Stimulated activated memory B cell treated with anti-CD40 and anti-IgM and Interleukin-4, amounts not matched to agents 10 μg/mL and 1 μg/mL and 100 μg/mL, for 72 hours (primary cell): ENCODE results near the gene SLAMF6.
A peak's percentile ranks its signal among the peaks of the same experiment; 100 is the strongest.

Source experiments
- ATAC-seq: fragments of 150-1000 bp; cut with Tn5 transposase; 2 replicates; pipeline ENCODE4 v1.10.0; 2021
- H3K27ac Mint-ChIP-seq: one replicate; pipeline ENCODE4 v1.8.0; 2022; ENCODE audit warnings: mild to moderate bottlenecking, mixed read lengths
- H3K27me3 Mint-ChIP-seq: one replicate; pipeline ENCODE4 v1.8.0; 2022; ENCODE audit warnings: mixed read lengths
- H3K36me3 Mint-ChIP-seq: one replicate; pipeline ENCODE4 v1.8.0; 2022; ENCODE audit warnings: mixed read lengths
- H3K4me1 Mint-ChIP-seq: one replicate; pipeline ENCODE4 v1.8.0; 2022; ENCODE audit warnings: mixed read lengths
- H3K4me3 Mint-ChIP-seq: one replicate; pipeline ENCODE4 v1.8.0; 2022; ENCODE audit warnings: mild to moderate bottlenecking, moderate library complexity, mixed read lengths
- H3K9me3 Mint-ChIP-seq: one replicate; pipeline ENCODE4 v1.8.0; 2022; ENCODE audit warnings: mixed read lengths

SLAMF6 gene

DNA sequence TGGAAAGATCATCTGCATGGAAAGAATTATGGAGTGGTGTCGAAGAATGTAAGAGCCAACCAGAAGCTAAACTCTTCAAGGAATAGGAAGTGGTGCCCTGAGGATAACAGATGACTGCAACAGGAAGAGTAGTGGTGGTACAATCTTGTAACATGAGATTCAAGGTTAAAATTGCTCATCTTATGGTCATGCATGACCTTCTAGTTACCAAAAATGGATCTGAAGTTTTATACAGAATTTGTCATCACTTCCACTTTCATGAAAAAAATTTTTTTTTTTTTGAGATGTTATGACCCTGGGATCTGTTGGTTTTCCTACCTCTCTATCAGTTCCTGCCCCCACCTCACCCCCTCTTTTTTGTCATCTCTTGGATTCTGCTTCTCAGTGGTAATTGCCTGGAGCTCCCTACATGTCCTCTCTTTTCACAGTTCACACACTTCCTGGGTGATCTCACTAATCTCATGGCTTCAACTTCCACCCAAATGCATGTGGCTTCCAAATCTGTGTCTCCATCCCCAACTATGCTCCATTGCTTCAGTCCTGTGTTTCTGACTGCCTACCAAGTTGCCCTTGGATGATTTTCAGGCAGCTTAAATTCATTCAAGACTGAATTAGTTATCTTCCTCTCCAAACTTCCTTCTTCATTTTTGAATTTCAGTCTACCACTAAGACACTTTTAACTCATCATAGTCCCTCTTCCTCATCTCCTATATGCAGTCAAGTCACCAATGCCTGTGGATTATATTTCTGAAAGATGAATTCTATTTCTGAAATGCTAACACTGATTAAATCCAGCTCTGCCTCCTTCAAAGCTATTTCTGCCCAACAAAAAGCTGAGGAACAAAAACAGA lies 48.4 kb downstream of the SLAMF6 start:
- peak; percentile 97 for ATAC-seq
- H3K4me3 Mint-ChIP-seq: no peak overlapping the region
- peaks cover 9% of the 10 kb centered on the region for H3K9me3 Mint-ChIP-seq
- no peak overlapping the region for H3K27ac Mint-ChIP-seq
- peaks cover 17% of the 10 kb centered on the region for H3K4me1 Mint-ChIP-seq
- H3K36me3 Mint-ChIP-seq: peaks cover under 1% of the 10 kb centered on the region
- no peaks in the 10 kb centered on the region for H3K27me3 Mint-ChIP-seq

DNA sequence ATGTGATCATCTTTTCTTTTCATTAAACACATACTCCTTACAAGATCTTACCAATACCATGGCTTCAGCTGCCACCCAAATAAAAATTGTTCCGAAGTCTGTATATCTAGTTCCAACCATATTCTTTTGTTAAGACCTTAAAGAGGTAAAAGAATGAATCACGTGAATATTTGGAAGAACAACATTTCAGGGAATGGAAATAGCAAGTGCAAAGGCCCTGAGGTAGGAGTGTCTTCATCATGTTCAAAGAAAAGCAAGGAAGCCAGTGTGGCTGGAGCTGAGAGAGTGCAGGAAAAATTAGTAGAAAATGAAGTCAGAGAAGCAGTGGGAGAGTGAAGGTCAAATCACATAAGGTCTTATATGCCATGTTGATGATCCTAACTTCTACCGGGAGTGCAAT lies 50.9 kb downstream of the SLAMF6 start:
- H3K9me3 Mint-ChIP-seq: no peaks in the 10 kb centered on the region

GRCh38 chr1:160471253-160471652 lies 51.8 kb downstream of the SLAMF6 start:
- no peak overlapping the region for H3K27ac Mint-ChIP-seq
- H3K4me3 Mint-ChIP-seq: no peak overlapping the region
- no peak for ATAC-seq
- peaks cover 25% of the 10 kb centered on the region for H3K4me1 Mint-ChIP-seq
- no peaks in the 10 kb centered on the region for H3K27me3 Mint-ChIP-seq
- no peaks in the 10 kb centered on the region for H3K9me3 Mint-ChIP-seq
- no peaks in the 10 kb centered on the region for H3K36me3 Mint-ChIP-seq

More for the DNA sequence above, 50.9 kb downstream of the SLAMF6 start:
- no peak overlapping the region for H3K27ac Mint-ChIP-seq
- no peak for ATAC-seq
- peaks cover 17% of the 10 kb centered on the region for H3K4me1 Mint-ChIP-seq
- no peak overlapping the region for H3K4me3 Mint-ChIP-seq
- no peaks in the 10 kb centered on the region for H3K27me3 Mint-ChIP-seq
- no peaks in the 10 kb centered on the region for H3K36me3 Mint-ChIP-seq

GRCh38 chr1:160467576-160467975 lies 55.5 kb downstream of the SLAMF6 start:
- Mint-ChIP-seq H3K9me3 (peaks cover 6% of the 10 kb centered on the region), H3K4me3 (no peak overlapping the region), H3K27me3 (no peaks in the 10 kb centered on the region), H3K4me1 (peaks cover 56% of the 10 kb centered on the region), H3K36me3 (peaks cover 17% of the 10 kb centered on the region), H3K27ac (peak overlapping the region; percentile 63)
- ATAC-seq: no peak

DNA sequence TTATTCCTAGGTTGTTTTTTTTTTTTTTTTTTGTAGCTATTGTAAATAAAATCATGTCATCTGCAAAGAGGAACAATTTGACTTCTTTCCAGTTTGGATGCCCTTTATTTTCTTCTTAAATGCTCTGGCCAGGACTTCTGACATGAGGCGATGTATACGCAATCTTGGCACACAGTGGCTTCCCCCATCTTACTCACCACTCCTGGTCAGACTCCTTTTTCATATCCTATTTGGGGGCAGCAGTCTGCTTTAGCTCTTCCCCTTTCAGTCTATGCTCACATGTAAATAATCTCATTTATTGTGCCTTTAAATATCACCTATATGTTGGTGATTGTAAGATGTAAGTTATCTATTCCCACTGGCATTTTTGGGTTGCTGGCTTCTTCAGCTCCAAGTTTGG lies 56.1 kb downstream of the SLAMF6 start:
- peak; percentile 82 for ATAC-seq
- peaks cover 6% of the 10 kb centered on the region for H3K9me3 Mint-ChIP-seq
- peaks cover 17% of the 10 kb centered on the region for H3K36me3 Mint-ChIP-seq
- H3K27ac Mint-ChIP-seq: peak overlapping the region; percentile 63
- no peaks in the 10 kb centered on the region for H3K27me3 Mint-ChIP-seq
- peak overlapping the region; percentile 1 for H3K4me3 Mint-ChIP-seq
- peaks cover 56% of the 10 kb centered on the region for H3K4me1 Mint-ChIP-seq

GRCh38 chr1:160465123-160465522 lies 57.9 kb downstream of the SLAMF6 start:
- peak overlapping the region; percentile 69 for H3K4me3 Mint-ChIP-seq
- H3K27ac Mint-ChIP-seq: peak overlapping the region; percentile 77
- peaks cover 6% of the 10 kb centered on the region for H3K9me3 Mint-ChIP-seq
- peaks cover 71% of the 10 kb centered on the region for H3K4me1 Mint-ChIP-seq
- H3K27me3 Mint-ChIP-seq: no peaks in the 10 kb centered on the region
- peaks cover 17% of the 10 kb centered on the region for H3K36me3 Mint-ChIP-seq
- peak; percentile 64 for ATAC-seq

- peak overlapping the region; percentile 88 for H3K27ac Mint-ChIP-seq
- H3K4me1 Mint-ChIP-seq: peaks cover 76% of the 10 kb centered on the region
- peak overlapping the region; percentile 56 for H3K4me3 Mint-ChIP-seq
- H3K9me3 Mint-ChIP-seq: peaks cover 4% of the 10 kb centered on the region
- ATAC-seq: peak; percentile 69
- peaks cover 15% of the 10 kb centered on the region for H3K36me3 Mint-ChIP-seq
- no peaks in the 10 kb centered on the region for H3K27me3 Mint-ChIP-seq
Observed at GRCh38 chr1:160460683-160461287, 62.3 kb downstream of the SLAMF6 start.

DNA sequence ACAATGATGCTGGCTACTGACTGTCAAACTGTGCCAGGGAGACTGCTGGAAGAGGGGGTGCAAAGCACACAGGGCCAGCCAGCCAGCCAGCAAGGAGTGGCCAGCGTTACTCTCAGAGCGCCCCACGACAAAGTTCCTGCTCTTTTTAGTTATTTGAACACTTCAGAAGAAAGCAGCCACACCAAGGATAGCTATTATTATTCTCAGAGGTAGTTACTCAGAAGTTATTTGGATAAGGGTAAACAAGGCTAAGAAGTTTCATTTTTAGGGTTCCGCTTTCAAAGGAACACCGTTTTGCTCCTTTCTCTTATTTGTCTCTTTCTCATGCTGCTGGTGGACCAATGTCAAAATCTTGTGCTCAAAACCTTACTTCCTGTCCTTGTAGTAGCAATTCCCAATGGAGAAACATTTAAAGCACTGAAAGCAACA lies 62.8 kb downstream of the SLAMF6 start:
- H3K9me3 Mint-ChIP-seq: peaks cover 3% of the 10 kb centered on the region
- H3K36me3 Mint-ChIP-seq: peaks cover 9% of the 10 kb centered on the region
- no peaks in the 10 kb centered on the region for H3K27me3 Mint-ChIP-seq
- H3K4me3 Mint-ChIP-seq: peak overlapping the region; percentile 56
- peaks cover 76% of the 10 kb centered on the region for H3K4me1 Mint-ChIP-seq
- H3K27ac Mint-ChIP-seq: peak overlapping the region; percentile 88
- ATAC-seq: peak; percentile 89

GRCh38 chr1:160459687-160460086 lies 63.4 kb downstream of the SLAMF6 start:
- H3K27me3 Mint-ChIP-seq: no peaks in the 10 kb centered on the region
- ATAC-seq: peak; percentile 52
- H3K4me3 Mint-ChIP-seq: peak overlapping the region; percentile 49
- H3K9me3 Mint-ChIP-seq: peaks cover 3% of the 10 kb centered on the region
- peaks cover 76% of the 10 kb centered on the region for H3K4me1 Mint-ChIP-seq
- H3K27ac Mint-ChIP-seq: peak overlapping the region; percentile 88
- H3K36me3 Mint-ChIP-seq: peaks cover 6% of the 10 kb centered on the region

GRCh38 chr1:160459056-160459455 lies 64.0 kb downstream of the SLAMF6 start:
- Mint-ChIP-seq H3K27me3 (no peaks in the 10 kb centered on the region), H3K27ac (peak overlapping the region; percentile 88), H3K9me3 (no peaks in the 10 kb centered on the region), H3K36me3 (peaks cover 1% of the 10 kb centered on the region), H3K4me1 (peaks cover 74% of the 10 kb centered on the region), H3K4me3 (no peak overlapping the region)
- ATAC-seq: no peak

DNA sequence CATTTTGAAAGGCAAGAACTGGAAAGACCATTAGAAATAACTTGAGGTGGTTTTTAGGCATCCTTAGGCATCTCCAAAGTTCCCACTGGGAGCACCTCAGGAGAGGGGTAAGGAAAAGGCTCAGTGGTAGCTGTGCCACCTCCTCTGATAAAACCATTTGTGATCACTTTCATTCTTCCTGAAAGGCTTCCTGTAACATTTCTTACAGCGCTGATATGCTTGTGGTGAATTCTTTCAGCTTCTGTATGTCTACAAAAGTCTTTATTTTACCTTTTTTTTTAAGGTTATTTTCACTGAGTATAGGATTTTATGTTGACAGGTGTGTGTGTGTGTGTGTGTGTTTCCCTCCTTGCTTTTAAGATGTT lies 67.9 kb downstream of the SLAMF6 start:
- no peak for ATAC-seq

DNA sequence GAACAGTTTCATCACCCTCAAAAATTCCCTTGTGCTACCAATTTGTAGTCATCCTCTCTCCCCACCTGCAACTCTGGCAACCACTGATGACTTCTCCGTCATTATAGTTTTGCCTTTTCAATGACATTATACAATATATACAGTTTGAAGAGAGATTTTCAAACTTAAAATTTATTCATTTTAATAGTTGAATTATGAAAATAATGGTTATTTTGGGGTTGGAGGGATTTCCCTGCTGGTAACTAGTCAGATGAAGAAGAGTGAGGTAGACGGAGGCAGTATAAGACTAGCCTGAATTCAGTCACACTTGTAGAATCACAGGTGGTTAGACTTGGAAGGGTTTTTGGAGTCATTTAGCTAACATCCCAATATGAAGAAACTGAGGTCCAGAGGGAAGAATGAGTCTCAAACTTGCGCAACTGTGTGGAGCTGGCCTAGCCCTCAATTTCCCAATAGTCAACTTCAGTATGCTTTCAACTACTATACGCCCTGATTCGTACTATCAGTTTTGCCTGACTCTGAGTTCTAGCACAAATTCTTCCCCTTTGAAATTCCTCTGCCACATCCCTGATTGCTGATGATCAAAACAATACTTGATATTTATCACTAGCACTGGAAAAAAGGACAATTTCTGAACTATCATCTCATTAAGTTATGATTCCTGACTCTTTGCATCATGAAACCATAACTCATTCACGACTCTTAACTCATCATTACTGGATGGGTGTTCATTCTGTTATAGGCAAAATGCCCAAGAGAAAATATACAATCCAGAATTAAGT lies 68.5 kb downstream of the SLAMF6 start:
- no peaks in the 10 kb centered on the region for H3K36me3 Mint-ChIP-seq
- peaks cover 76% of the 10 kb centered on the region for H3K4me1 Mint-ChIP-seq
- ATAC-seq: peak; percentile 66
- no peaks in the 10 kb centered on the region for H3K9me3 Mint-ChIP-seq
- H3K27ac Mint-ChIP-seq: peak overlapping the region; percentile 62
- no peaks in the 10 kb centered on the region for H3K27me3 Mint-ChIP-seq
- H3K4me3 Mint-ChIP-seq: no peak overlapping the region

More for the DNA sequence above, 67.9 kb downstream of the SLAMF6 start:
- Mint-ChIP-seq H3K4me1 (peaks cover 81% of the 10 kb centered on the region), H3K27ac (peak overlapping the region; percentile 62), H3K9me3 (no peaks in the 10 kb centered on the region), H3K4me3 (no peak overlapping the region), H3K36me3 (no peaks in the 10 kb centered on the region), H3K27me3 (no peaks in the 10 kb centered on the region)

- Mint-ChIP-seq H3K27ac (peak overlapping the region; percentile 89), H3K27me3 (no peaks in the 10 kb centered on the region), H3K9me3 (no peaks in the 10 kb centered on the region), H3K4me3 (peak overlapping the region; percentile 38), H3K36me3 (no peaks in the 10 kb centered on the region), H3K4me1 (peaks cover 64% of the 10 kb centered on the region)
- peak; percentile 85 for ATAC-seq
Observed at GRCh38 chr1:160453443-160453842, 69.6 kb downstream of the SLAMF6 start.

DNA sequence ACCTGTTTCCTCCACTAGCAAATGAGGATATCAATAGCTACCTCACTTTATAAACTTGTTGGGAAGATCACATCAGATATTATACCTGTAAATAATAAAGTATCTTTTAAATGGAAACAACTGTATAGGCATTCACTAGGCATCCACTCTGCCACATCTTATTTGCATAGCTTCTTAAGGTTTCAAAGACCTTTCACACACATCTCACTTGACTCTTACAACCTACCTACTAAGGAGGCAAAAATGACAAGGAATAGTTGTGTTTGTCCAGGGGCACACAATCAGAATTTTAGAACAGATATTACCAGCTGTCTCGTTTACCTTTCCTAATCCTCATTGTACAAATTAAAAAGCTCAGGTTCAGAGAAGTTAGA lies 71.2 kb downstream of the SLAMF6 start:
- peak overlapping the region; percentile 89 for H3K27ac Mint-ChIP-seq
- no peaks in the 10 kb centered on the region for H3K36me3 Mint-ChIP-seq
- no peaks in the 10 kb centered on the region for H3K27me3 Mint-ChIP-seq
- peak overlapping the region; percentile 24 for H3K4me3 Mint-ChIP-seq
- peaks cover 62% of the 10 kb centered on the region for H3K4me1 Mint-ChIP-seq
- no peak for ATAC-seq
- no peaks in the 10 kb centered on the region for H3K9me3 Mint-ChIP-seq

DNA sequence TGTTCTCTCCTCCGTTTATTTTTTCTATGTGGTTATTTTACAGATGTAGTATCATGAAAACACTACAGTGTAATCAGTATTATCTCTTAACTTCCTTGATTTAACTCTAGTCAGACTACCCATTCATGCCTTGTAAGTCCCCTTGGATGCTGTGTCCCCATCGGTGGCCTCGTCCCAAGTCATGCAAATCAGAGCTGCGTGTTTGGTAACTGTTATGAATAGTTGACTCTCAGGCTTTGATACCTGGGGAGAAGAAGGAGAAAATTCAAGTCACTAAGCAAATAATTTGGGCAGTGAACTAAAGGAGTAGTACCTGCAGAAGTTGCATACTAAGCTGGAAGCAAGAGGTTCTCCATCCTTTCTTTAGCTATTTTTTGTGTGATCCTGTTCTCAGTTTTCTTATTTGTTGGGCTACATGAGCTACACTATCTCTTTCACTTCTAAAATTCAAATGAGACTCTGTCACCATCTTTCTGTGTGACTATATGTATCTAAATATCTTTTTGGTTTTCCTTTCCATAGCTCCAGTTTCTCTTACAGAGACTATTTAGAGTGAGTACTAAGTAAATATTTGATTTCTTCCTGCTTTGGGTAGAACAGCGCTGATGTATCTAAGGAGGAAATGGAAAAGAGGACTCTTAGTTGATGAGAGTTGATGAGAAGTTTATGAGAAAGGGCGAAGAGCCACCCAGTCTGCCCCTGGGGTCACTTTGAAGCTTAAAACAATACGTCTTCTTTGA lies 71.8 kb downstream of the SLAMF6 start:
- peak overlapping the region; percentile 89 for H3K27ac Mint-ChIP-seq
- no peaks in the 10 kb centered on the region for H3K9me3 Mint-ChIP-seq
- peaks cover 63% of the 10 kb centered on the region for H3K4me1 Mint-ChIP-seq
- no peak for ATAC-seq
- H3K4me3 Mint-ChIP-seq: peak overlapping the region; percentile 24
- H3K27me3 Mint-ChIP-seq: no peaks in the 10 kb centered on the region
- H3K36me3 Mint-ChIP-seq: no peaks in the 10 kb centered on the region
